A673 (cell line): ENCODE measurements around the gene FBXL4. TPM values are rescaled to one million over a fixed set of nuclear protein-coding genes. Genes with fewer than 3 reads are reported as not detected.

Experiments used
- BruUV-seq: library from RNA; stranded (reverse); fragments of 400-500 nt; replicated peaks from 2 replicates; lab custom pipeline; 2021; lab: Mats Ljungman, UMichigan
- CTCF ChIA-PET: fragments of 300-600 bp; sonication (Branson Sonifier 250); formaldehyde crosslinking; loops from one replicate; lab custom pipeline; 2022; ENCODE audit warnings: antibody characterized with exemption; lab: Charles Lee
- POLR2A ChIA-PET: fragments of 300-600 bp; sonication (Branson Sonifier 250); formaldehyde crosslinking; loops from one replicate; lab custom pipeline; 2022; ENCODE audit warnings: antibody characterized with exemption; ENCODE audit not compliant: low non-redundant PET; lab: Charles Lee
- DNase-seq: peaks from one replicate; pipeline ENCODE4 v3.0.0-alpha.2; 2015; ENCODE audit warnings: low spot score
- H3K27ac ChIP-seq: fragments of 200-600 bp; sonication (generic); 2 replicates; pipeline ENCODE4 v1.5.1; 2016; ENCODE audit warnings: mixed run types, low read depth, mild to moderate bottlenecking, mixed read lengths, antibody characterized with exemption, low read length; ENCODE audit not compliant: poor library complexity, severe bottlenecking
- H3K27me3 ChIP-seq: fragments of 200-600 bp; sonication (generic); replicated peaks from 2 replicates; pipeline ENCODE4 v1.6.1; 2017; ENCODE audit warnings: mixed run types, low read depth, mild to moderate bottlenecking, mixed read lengths, antibody characterized with exemption, low read length; ENCODE audit not compliant: insufficient read depth, poor library complexity
- H3K36me3 ChIP-seq: fragments of 200-600 bp; sonication (generic); 2 replicates; pipeline ENCODE4 v1.6.1; 2016; ENCODE audit warnings: mixed run types, mild to moderate bottlenecking, mixed read lengths, antibody characterized with exemption, low read length; ENCODE audit not compliant: insufficient read depth, poor library complexity, severe bottlenecking
- H3K4me1 ChIP-seq: fragments of 200-600 bp; sonication (generic); 2 replicates; pipeline ENCODE4 v1.6.1; 2017; ENCODE audit warnings: mixed run types, mild to moderate bottlenecking, mixed read lengths, antibody characterized with exemption, low read length; ENCODE audit not compliant: insufficient read depth, poor library complexity, severe bottlenecking
- H3K4me3 ChIP-seq: fragments of 200-600 bp; sonication (generic); 2 replicates; pipeline ENCODE4 v1.5.1; 2016; ENCODE audit warnings: low read depth, mixed run types, mild to moderate bottlenecking, mixed read lengths, low read length; ENCODE audit not compliant: poor library complexity, severe bottlenecking
- H3K9me3 ChIP-seq: fragments of 200-600 bp; sonication (generic); 2 replicates; pipeline ENCODE4 v1.6.1; 2016; ENCODE audit warnings: mixed run types, low read depth, mild to moderate bottlenecking, mixed read lengths, antibody characterized with exemption, low read length; ENCODE audit not compliant: poor library complexity, severe bottlenecking
- EZH2 ChIP-seq: fragments of 200-600 bp; sonication (generic); IDR thresholded peaks from 2 replicates; pipeline ENCODE4 v1.6.1; 2017; ENCODE audit warnings: borderline replicate concordance, low read depth, mild to moderate bottlenecking, mixed read lengths, antibody characterized with exemption, low read length; ENCODE audit not compliant: poor library complexity, severe bottlenecking
- intact Hi-C: fragments of 100-400 bp; cut with micrococcal nuclease; formaldehyde crosslinking; loops from one replicate; pipeline ENCODE4 v1.10.0; 2022; ENCODE audit not compliant: unreplicated experiment
- total RNA-seq: library from RNA; stranded (reverse); gene quantifications from 2 replicates; pipeline ENCODE4 v1.2.3, GENCODE V29; 2021
- TF ChIP-seq, protein P1 (sequence below): fragments of 300-800, 200-600 bp; sonication (generic); conservative IDR thresholded peaks from 2 replicates; pipeline ENCODE4 v1.5.1; 2017; ENCODE audit warnings: low read depth, mild to moderate bottlenecking, antibody characterized with exemption, low read length, moderate library complexity, mixed read lengths

FBXL4 gene
- total RNA-seq, 1 experiment from 2014 or later: 13.2 TPM

DNA sequence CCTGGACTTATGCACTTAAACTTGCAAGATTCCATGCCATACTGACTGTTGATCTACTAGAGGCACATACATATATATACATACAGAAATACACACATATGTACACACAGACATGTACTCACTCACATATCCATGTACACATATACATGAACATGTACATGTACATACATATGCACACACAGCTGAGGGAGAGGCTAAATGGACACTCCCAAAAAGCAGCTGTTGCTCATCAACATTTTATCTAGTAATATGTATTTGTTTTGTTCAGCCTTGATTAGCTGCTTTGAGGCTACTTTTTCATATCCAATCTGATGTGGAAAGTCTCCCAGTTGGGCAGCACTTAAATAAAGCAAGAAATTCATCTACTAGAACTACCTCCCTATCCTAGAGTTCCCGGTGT, 33.7 kb upstream of the FBXL4 start:
- Histone ChIP-seq H3K4me3 (no peak overlapping the region), H3K9me3 (no peaks in the 10 kb centered on the region), H3K27ac (no peak overlapping the region), H3K4me1 (no peaks in the 10 kb centered on the region), H3K36me3 (no peaks in the 10 kb centered on the region), H3K27me3 (no peaks in the 10 kb centered on the region)
- no peak for DNase-seq
- TF ChIP-seq, protein P1, sequence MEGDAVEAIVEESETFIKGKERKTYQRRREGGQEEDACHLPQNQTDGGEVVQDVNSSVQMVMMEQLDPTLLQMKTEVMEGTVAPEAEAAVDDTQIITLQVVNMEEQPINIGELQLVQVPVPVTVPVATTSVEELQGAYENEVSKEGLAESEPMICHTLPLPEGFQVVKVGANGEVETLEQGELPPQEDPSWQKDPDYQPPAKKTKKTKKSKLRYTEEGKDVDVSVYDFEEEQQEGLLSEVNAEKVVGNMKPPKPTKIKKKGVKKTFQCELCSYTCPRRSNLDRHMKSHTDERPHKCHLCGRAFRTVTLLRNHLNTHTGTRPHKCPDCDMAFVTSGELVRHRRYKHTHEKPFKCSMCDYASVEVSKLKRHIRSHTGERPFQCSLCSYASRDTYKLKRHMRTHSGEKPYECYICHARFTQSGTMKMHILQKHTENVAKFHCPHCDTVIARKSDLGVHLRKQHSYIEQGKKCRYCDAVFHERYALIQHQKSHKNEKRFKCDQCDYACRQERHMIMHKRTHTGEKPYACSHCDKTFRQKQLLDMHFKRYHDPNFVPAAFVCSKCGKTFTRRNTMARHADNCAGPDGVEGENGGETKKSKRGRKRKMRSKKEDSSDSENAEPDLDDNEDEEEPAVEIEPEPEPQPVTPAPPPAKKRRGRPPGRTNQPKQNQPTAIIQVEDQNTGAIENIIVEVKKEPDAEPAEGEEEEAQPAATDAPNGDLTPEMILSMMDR: no peak
- no peak for TF ChIP-seq EZH2
- no TSS peak for BruUV-seq
- ChIA-PET POLR2A (no interaction called here), CTCF (no interaction called here)
- intact Hi-C loops: no loop called here

DNA sequence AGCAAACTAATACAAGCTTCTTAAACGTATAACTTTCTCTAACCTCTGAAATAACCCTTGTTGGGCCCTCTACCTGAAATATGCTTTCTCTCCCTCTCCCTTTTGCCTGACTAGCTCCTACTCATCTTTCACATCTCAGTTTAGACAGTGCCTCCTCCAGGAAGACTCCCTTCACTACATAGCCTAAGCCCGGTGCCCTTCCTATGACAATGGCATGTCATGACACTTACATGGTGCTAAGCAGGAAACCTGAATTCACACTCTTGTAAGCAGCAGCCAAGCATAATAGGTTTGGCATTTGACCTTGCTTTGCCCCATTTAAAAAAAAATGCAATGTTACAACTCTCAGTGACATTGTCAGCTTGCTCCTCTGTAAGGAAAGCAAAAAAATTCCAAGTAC, 33.1 kb upstream of the FBXL4 start:
- H3K9me3 ChIP-seq: no peaks in the 10 kb centered on the region
- POLR2A ChIA-PET: no interaction called here
- TF ChIP-seq EZH2: no peak
- TF ChIP-seq, protein P1: peak; percentile 28; the same call in 1 of the 2 replicates
- no peaks in the 10 kb centered on the region for H3K4me1 ChIP-seq
- DNase-seq: peak; percentile 11
- H3K4me3 ChIP-seq: no peak overlapping the region
- H3K27ac ChIP-seq: no peak overlapping the region
- no peaks in the 10 kb centered on the region for H3K27me3 ChIP-seq
- no TSS peak for BruUV-seq
- intact Hi-C loops: no loop called here
- H3K36me3 ChIP-seq: no peaks in the 10 kb centered on the region
- CTCF ChIA-PET: no interaction called here

DNA sequence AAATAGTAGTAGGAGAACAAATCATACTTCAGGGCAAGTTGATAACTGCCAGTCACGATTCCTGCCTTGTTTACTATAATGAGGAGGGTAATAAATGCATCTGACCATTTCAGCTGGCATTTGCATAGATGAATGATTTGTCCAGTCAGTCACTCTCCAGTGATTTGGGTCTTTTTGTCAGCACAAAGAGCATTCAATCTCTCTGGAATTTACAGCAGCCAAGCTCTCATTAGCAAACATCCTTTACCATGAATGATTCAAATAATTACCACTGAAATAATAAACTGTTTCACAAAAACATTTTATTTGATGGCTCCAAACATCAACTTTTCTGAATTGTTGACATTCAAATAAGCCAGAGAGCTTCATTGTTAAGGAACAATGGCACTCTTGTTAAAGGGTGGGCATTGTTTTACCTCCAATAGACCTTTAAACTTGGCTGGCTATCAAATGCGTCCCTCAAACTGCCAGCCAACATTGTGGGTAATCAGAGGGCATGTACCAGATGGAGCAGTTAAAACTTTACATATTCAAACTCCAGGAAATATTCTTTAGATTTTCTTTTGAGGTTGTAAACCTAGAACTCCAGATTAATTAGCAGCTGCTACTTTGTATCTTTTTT, 30.0 kb upstream of the FBXL4 start:
- ChIA-PET POLR2A (no interaction called here), CTCF (no interaction called here)
- Histone ChIP-seq H3K36me3 (no peaks in the 10 kb centered on the region), H3K27me3 (no peaks in the 10 kb centered on the region), H3K27ac (no peak overlapping the region), H3K9me3 (no peaks in the 10 kb centered on the region), H3K4me3 (no peak overlapping the region), H3K4me1 (no peaks in the 10 kb centered on the region)
- intact Hi-C loops: no loop called here
- no TSS peak for BruUV-seq
- no peak for DNase-seq
- TF ChIP-seq, protein P1: no peak
- TF ChIP-seq EZH2: no peak
